IMR-90 (cell line): ENCODE measurements around the gene GNGT1. TPM values are rescaled to one million over a fixed set of nuclear protein-coding genes. Genes with fewer than 3 reads are reported as not detected.

Experiments
- ATAC-seq: fragments of 200-7000 bp; cut with Tn5 transposase; 2 replicates; pipeline ENCODE4 v1.9.1; 2020; ENCODE audit warnings: low read depth, mild to moderate bottlenecking, moderate library complexity
- BruUV-seq: library from RNA; stranded (reverse); fragments of 400-500 nt; replicated peaks from 2 replicates; lab custom pipeline; 2021; lab: Mats Ljungman, UMichigan
- CTCF ChIA-PET: fragments of 300-600 bp; formaldehyde crosslinking; extraction: SDS; loops from one replicate; lab custom pipeline; 2021; ENCODE audit warnings: antibody characterized with exemption; lab: Yijun Ruan, JAX
- POLR2A ChIA-PET: fragments of 300-600 bp; sonication (Branson Sonifier 250); formaldehyde crosslinking; loops from one replicate; lab custom pipeline; 2022; ENCODE audit warnings: antibody characterized with exemption; ENCODE audit not compliant: unreplicated experiment; lab: Charles Lee
- DNase-seq: peaks from one replicate; pipeline ENCODE4 v3.0.0; 2013
- H2AFZ ChIP-seq: replicated peaks from 2 replicates; pipeline ENCODE3; 2013; ENCODE audit warnings: low read length, mild to moderate bottlenecking; ENCODE audit not compliant: poor library complexity
- H2AK5ac ChIP-seq: 2 replicates; pipeline ENCODE4 v1.6.1; 2013; ENCODE audit warnings: low read depth, low read length, inconsistent platforms
- H2AK9ac ChIP-seq: replicated peaks from 2 replicates; pipeline ENCODE3; 2013; ENCODE audit warnings: mild to moderate bottlenecking, low read depth, low read length, moderate library complexity; ENCODE audit not compliant: poor library complexity
- H2BK120ac ChIP-seq: 2 replicates; pipeline ENCODE4 v1.6.1; 2013; ENCODE audit warnings: low read depth, low read length, inconsistent platforms
- H2BK15ac ChIP-seq: 3 replicates; pipeline ENCODE4 v1.6.1; 2013; ENCODE audit warnings: low read depth, low read length, inconsistent platforms
- H2BK20ac ChIP-seq: 2 replicates; pipeline ENCODE4 v1.6.1; 2013; ENCODE audit warnings: low read depth, mild to moderate bottlenecking, inconsistent platforms, low read length, moderate library complexity
- H2BK5ac ChIP-seq: 2 replicates; pipeline ENCODE4 v1.6.1; 2013; ENCODE audit warnings: mild to moderate bottlenecking, low read depth, low read length, inconsistent platforms; ENCODE audit not compliant: poor library complexity, severe bottlenecking
- H3K14ac ChIP-seq: replicated peaks from 2 replicates; pipeline ENCODE4 v1.6.1; 2013; ENCODE audit warnings: low read depth, low read length, inconsistent platforms
- H3K18ac ChIP-seq: 2 replicates; pipeline ENCODE4 v1.6.1; 2013; ENCODE audit warnings: low read depth, low read length, control low read depth
- H3K23ac ChIP-seq: 2 replicates; pipeline ENCODE4 v1.6.1; 2013; ENCODE audit warnings: low read depth, low read length, inconsistent platforms
- H3K27ac ChIP-seq: 2 replicates; pipeline ENCODE4 v1.5.1; 2013; ENCODE audit warnings: mild to moderate bottlenecking, control low read depth, low read length; ENCODE audit not compliant: insufficient read depth
- H3K27me3 ChIP-seq: 2 replicates; pipeline ENCODE4 v1.6.1; 2013; ENCODE audit warnings: low read length; ENCODE audit not compliant: control insufficient read depth, insufficient read depth
- H3K36me3 ChIP-seq: 2 replicates; pipeline ENCODE4 v1.6.1; 2013; ENCODE audit warnings: low read length, mixed read lengths; ENCODE audit not compliant: control insufficient read depth, insufficient read depth
- H3K4ac ChIP-seq: 2 replicates; pipeline ENCODE4 v1.6.1; 2013; ENCODE audit warnings: low read depth, low read length, inconsistent platforms
- H3K4me1 ChIP-seq: 2 replicates; pipeline ENCODE4 v1.6.1; 2013; ENCODE audit warnings: low read length, mixed read lengths; ENCODE audit not compliant: control insufficient read depth, insufficient read depth
- H3K4me2 ChIP-seq: 2 replicates; pipeline ENCODE4 v1.6.1; 2013; ENCODE audit warnings: low read depth, mild to moderate bottlenecking, control low read depth, low read length, moderate library complexity
- H3K4me3 ChIP-seq: 2 replicates; pipeline ENCODE4 v1.5.1; 2013; ENCODE audit warnings: low read depth, mild to moderate bottlenecking, control low read depth, low read length, moderate library complexity; ENCODE audit not compliant: insufficient read depth
- H3K56ac ChIP-seq: 2 replicates; pipeline ENCODE4 v1.6.1; 2013; ENCODE audit warnings: low read length, inconsistent platforms; ENCODE audit not compliant: insufficient read depth; ENCODE audit errors: extremely low read depth
- H3K79me1 ChIP-seq, 2 experiments: 2 replicates each; pipeline ENCODE4 v1.6.1; 2013; ENCODE audit warnings: low read length in 2 of 2, inconsistent platforms in 1 of 2, low read depth in 1 of 2
- H3K9ac ChIP-seq: 2 replicates; pipeline ENCODE4 v1.6.1; 2013; ENCODE audit warnings: low read depth, low read length, control low read depth
- H3K9me1 ChIP-seq: 2 replicates; pipeline ENCODE4 v1.6.1; 2013; ENCODE audit warnings: low read length, inconsistent platforms; ENCODE audit not compliant: insufficient read depth
- H3K9me3 ChIP-seq: 2 replicates; pipeline ENCODE4 v1.6.1; 2013; ENCODE audit warnings: low read length; ENCODE audit not compliant: control insufficient read depth, insufficient read depth
- H4K20me1 ChIP-seq: 2 replicates; pipeline ENCODE4 v1.6.1; 2013; ENCODE audit warnings: low read length, inconsistent platforms; ENCODE audit not compliant: insufficient read depth
- H4K5ac ChIP-seq: 2 replicates; pipeline ENCODE4 v1.6.1; 2013; ENCODE audit warnings: mild to moderate bottlenecking, low read depth, low read length, control low read depth
- H4K8ac ChIP-seq, 2 experiments: 2 replicates each; pipeline ENCODE4 v1.6.1; 2013; ENCODE audit warnings: low read depth in 2 of 2, low read length in 2 of 2, control low read depth in 1 of 2, inconsistent platforms in 1 of 2
- H4K91ac ChIP-seq: 2 replicates; pipeline ENCODE4 v1.6.1; 2013; ENCODE audit warnings: low read depth, low read length, inconsistent platforms; ENCODE audit not compliant: insufficient read depth
- BHLHE40 ChIP-seq: fragments of 150-350 bp; IDR thresholded peaks from 2 replicates; pipeline ENCODE4 v1.6.1; 2016; ENCODE audit warnings: mild to moderate bottlenecking, low read depth, low read length
- CHD1 ChIP-seq: IDR thresholded peaks from 2 replicates; pipeline ENCODE4 v1.6.1; 2012; ENCODE audit warnings: low read depth, low read length, improper control_type of control experiment
- MXI1 ChIP-seq: IDR thresholded peaks from 2 replicates; pipeline ENCODE4 v1.6.1; 2012; ENCODE audit warnings: low read depth, mild to moderate bottlenecking, low read length, moderate library complexity, borderline replicate concordance
- POLR2A ChIP-seq: IDR thresholded peaks from 2 replicates; pipeline ENCODE4 v1.6.1; 2012; ENCODE audit warnings: mild to moderate bottlenecking, low read depth, low read length
- RCOR1 ChIP-seq: IDR thresholded peaks from 2 replicates; pipeline ENCODE4 v1.6.1; 2012; ENCODE audit warnings: mild to moderate bottlenecking, low read length, improper control_type of control experiment; ENCODE audit not compliant: insufficient replicate concordance
- RFX5 ChIP-seq: IDR thresholded peaks from 2 replicates; pipeline ENCODE4 v1.8.0; 2012; ENCODE audit warnings: low read depth, mild to moderate bottlenecking, low read length, moderate library complexity
- SMC3 ChIP-seq: fragments of 150-350 bp; IDR thresholded peaks from 2 replicates; pipeline ENCODE4 v1.6.1; 2016; ENCODE audit warnings: low read depth, mild to moderate bottlenecking, antibody characterized with exemption, low read length, moderate library complexity
- WGBS, 2 experiments: methylation state at CpG; one replicate each; pipeline versions ENCODE4 v1.1.5 to v1.1.7; 2013; ENCODE audit warnings: missing lambda C conversion rate in 2 of 2; ENCODE audit not compliant: insufficient read length in 1 of 2; ENCODE audit errors: extremely low coverage in 2 of 2; 5-methylcytosine and 5-hydroxymethylcytosine counted together
- dilution Hi-C: fragments of 300-500 bp; cut with HindIII; formaldehyde crosslinking; loops from one replicate; pipeline ENCODE4 v1.14.3; 2018; ENCODE audit warnings: low sequenced_read_pairs; ENCODE audit not compliant: unreplicated experiment
- in situ Hi-C: fragments of 300-500 bp; cut with MboI; formaldehyde crosslinking; loops from 3 replicates; pipeline ENCODE4 v1.14.3; 2019; ENCODE audit warnings: low sequenced_read_pairs, inconsistent platforms, mixed read lengths
- intact Hi-C: fragments of 100-400 bp; cut with micrococcal nuclease; formaldehyde crosslinking; loops from 2 replicates; pipeline ENCODE4 v1.10.0; 2022
- polyA plus RNA-seq, 3 experiments: library from polyadenylated mRNA; depleted of rRNA; stranded (reverse); fragments of >200 nt; gene quantifications; 2 replicates each; pipeline ENCODE4 v1.2.3, GENCODE V29; 2012; ENCODE audit warnings: low replicate concordance in 1 of 3
- total RNA-seq: library from RNA; depleted of rRNA; stranded (reverse); fragments of >200 nt; gene quantifications from 2 replicates; pipeline ENCODE4 v1.2.3, GENCODE V29; 2012
- TF ChIP-seq, protein P1 (sequence below): conservative IDR thresholded peaks from 2 replicates; pipeline ENCODE4 v1.5.1; 2012; ENCODE audit warnings: mild to moderate bottlenecking, low read depth, low read length, improper control_type of control experiment

Gene GNGT1
- total and polyA plus RNA-seq, 2 of the 4 experiments (the other 2 are of a cell fraction) = not detected

DNA sequence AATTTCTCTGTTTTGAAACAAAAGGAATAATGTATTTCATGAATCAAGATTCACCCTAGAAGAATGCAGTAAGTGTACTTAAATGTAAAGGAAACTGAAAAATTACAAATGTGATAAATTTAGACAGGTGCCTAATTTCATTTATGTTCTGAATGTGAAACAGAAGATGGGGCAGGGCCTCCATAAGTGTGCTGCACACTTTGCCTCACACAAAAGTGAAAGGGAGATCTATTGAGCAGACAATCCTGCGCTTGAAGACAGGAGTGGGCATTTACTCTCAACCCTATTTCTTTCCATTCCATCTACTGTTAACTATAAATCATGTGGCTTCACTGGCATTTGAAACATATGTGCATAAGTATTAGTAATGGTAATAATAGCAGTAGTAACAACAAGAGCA lies 51.4 kb downstream of the GNGT1 start:
- Histone ChIP-seq H3K14ac (no peak overlapping the region), H3K9me3 (no peaks in the 10 kb centered on the region), H3K56ac (no peak overlapping the region), H2BK20ac (no peak overlapping the region), H4K8ac (peak overlapping the region in 1 of 2 experiments; percentile 2; a peak in 1 of 4 replicates), H3K4me2 (peak overlapping the region; percentile 26; the same call in 1 of the 2 replicates), H3K9me1 (peaks cover 4% of the 10 kb centered on the region; the same call in 1 of the 2 replicates), H3K27me3 (no peaks in the 10 kb centered on the region), H3K23ac (no peak overlapping the region), H4K91ac (no peak overlapping the region), H3K9ac (no peak overlapping the region), H2AK5ac (no peak overlapping the region), H3K27ac (no peak overlapping the region), H3K36me3 (no peaks in the 10 kb centered on the region), H3K4me3 (no peak overlapping the region), H2BK5ac (peak overlapping the region; percentile 18), H2AFZ (no peak overlapping the region), H3K4ac (no peak overlapping the region), H2BK120ac (peak overlapping the region; percentile 31; the same call in 1 of the 2 replicates), H3K4me1 (peaks cover 4% of the 10 kb centered on the region), H3K18ac (peak overlapping the region; percentile 84; the same call in 1 of the 2 replicates), H2BK15ac (no peak overlapping the region), H4K5ac (no peak overlapping the region; the same call in 1 of the 2 replicates), H4K20me1 (no peaks in the 10 kb centered on the region), H3K79me1 (no peaks in the 10 kb centered on the region), H2AK9ac (no peak overlapping the region)
- BruUV-seq = no TSS peak
- intact Hi-C loops = no loop called here
- in situ Hi-C loops = no loop called here
- ATAC-seq (no peak; the same call in 1 of the 2 replicates), DNase-seq (no peak)
- dilution Hi-C loops = no loop called here
- no CpG with 5 or more reads among the region's 1 CpG for WGBS, 2 experiments
- POLR2A ChIA-PET = no interaction called here
- TF ChIP-seq, protein P1, sequence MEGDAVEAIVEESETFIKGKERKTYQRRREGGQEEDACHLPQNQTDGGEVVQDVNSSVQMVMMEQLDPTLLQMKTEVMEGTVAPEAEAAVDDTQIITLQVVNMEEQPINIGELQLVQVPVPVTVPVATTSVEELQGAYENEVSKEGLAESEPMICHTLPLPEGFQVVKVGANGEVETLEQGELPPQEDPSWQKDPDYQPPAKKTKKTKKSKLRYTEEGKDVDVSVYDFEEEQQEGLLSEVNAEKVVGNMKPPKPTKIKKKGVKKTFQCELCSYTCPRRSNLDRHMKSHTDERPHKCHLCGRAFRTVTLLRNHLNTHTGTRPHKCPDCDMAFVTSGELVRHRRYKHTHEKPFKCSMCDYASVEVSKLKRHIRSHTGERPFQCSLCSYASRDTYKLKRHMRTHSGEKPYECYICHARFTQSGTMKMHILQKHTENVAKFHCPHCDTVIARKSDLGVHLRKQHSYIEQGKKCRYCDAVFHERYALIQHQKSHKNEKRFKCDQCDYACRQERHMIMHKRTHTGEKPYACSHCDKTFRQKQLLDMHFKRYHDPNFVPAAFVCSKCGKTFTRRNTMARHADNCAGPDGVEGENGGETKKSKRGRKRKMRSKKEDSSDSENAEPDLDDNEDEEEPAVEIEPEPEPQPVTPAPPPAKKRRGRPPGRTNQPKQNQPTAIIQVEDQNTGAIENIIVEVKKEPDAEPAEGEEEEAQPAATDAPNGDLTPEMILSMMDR = no peak
- TF ChIP-seq POLR2A (no peak), SMC3 (no peak), BHLHE40 (no peak), MXI1 (no peak), CHD1 (no peak), RFX5 (no peak), RCOR1 (no peak)
- CTCF ChIA-PET = interaction anchor here (1.1 kb wide), 1 partner anchor 13 kb away, joined by 3 read pairs; no protein-coding TSS in a partner anchor
